ENCODE measurements around the gene SZT2.

Gene SZT2

DNA sequence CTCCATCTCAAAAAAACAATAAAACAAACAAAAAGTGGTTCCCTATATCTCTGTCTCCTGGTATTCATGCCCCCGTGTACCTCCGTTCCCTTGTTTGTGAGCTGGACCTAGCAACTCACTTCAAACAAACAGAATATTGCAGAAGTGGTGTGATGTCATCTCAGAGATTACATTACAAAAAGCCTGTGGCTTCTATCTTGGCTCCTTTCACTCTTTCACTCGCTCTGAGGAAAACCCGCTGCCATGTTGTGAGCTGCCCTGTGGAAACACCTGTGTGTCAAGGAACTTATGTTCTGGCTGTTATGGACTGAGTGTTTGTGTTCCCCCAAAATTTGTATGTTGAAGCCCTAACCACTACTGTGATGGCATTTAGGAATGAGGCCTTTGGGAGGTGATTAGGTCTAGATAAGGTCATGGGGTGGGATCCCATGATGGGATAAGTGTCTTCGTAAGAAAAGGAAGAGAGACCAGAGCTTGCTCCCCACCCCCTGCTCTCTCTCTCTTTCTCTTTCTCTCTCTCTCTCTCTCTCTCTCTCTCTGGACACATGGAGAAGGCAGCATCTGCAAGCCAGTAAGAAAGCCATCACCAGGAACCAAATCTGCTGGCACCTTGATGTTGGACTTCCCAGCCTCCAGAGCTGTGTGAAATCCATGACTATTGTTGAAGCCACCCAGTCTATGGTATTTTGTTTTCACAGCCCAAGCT is 71.4 kb downstream of the SZT2 start:
- Histone ChIP-seq H4K20me1 (ENCODE audit: low read depth, low read length) (no peaks in the 10 kb centered on the region), H2AFZ (ENCODE audit: low read depth, low read length, severe bottlenecking) (no peak overlapping the region), H3K79me2 (ENCODE audit: insufficient read depth, low read length) (no peaks in the 10 kb centered on the region), H3K9me3 (ENCODE audit: insufficient read depth, low read length) (no peaks in the 10 kb centered on the region), H3K9me2 (replicated peaks; ENCODE audit: insufficient read depth, low read length) (no peaks in the 10 kb centered on the region), H3K27ac (ENCODE audit: low read depth, low read length) (no peak overlapping the region), H3K4me2 (ENCODE audit: low read depth, low read length, poor library complexity, severe bottlenecking) (no peak overlapping the region), H3K4me3 (ENCODE audit: insufficient read depth, low read length, poor library complexity, severe bottlenecking) (no peak overlapping the region), H3K36me3 (ENCODE audit: low read length) (no peaks in the 10 kb centered on the region), H3K27me3 (ENCODE audit: low read length) (no peaks in the 10 kb centered on the region), H3K9ac (ENCODE audit: low read length) (no peak overlapping the region), H3F3A (ENCODE audit: insufficient read depth) (no peaks in the 10 kb centered on the region)
- TF ChIP-seq, protein P1, sequence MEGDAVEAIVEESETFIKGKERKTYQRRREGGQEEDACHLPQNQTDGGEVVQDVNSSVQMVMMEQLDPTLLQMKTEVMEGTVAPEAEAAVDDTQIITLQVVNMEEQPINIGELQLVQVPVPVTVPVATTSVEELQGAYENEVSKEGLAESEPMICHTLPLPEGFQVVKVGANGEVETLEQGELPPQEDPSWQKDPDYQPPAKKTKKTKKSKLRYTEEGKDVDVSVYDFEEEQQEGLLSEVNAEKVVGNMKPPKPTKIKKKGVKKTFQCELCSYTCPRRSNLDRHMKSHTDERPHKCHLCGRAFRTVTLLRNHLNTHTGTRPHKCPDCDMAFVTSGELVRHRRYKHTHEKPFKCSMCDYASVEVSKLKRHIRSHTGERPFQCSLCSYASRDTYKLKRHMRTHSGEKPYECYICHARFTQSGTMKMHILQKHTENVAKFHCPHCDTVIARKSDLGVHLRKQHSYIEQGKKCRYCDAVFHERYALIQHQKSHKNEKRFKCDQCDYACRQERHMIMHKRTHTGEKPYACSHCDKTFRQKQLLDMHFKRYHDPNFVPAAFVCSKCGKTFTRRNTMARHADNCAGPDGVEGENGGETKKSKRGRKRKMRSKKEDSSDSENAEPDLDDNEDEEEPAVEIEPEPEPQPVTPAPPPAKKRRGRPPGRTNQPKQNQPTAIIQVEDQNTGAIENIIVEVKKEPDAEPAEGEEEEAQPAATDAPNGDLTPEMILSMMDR (IDR thresholded peaks at IDR 0.05; ENCODE audit: insufficient read depth, low read length, poor library complexity, severe bottlenecking) = no peak
- no peak for TF ChIP-seq EZH2phosphoT487 (conservative IDR thresholded peaks at IDR 0.05; ENCODE audit: low read length)

GRCh38 chr1:43463479-43463878 is 73.8 kb downstream of the SZT2 start:
- Histone ChIP-seq H3K36me3 (ENCODE audit: low read length) (no peaks in the 10 kb centered on the region), H3K4me3 (ENCODE audit: insufficient read depth, low read length, poor library complexity, severe bottlenecking) (no peak overlapping the region), H3K79me2 (ENCODE audit: insufficient read depth, low read length) (no peaks in the 10 kb centered on the region), H2AFZ (ENCODE audit: low read depth, low read length, severe bottlenecking) (no peak overlapping the region), H4K20me1 (ENCODE audit: low read depth, low read length) (no peaks in the 10 kb centered on the region), H3K9me2 (replicated peaks; ENCODE audit: insufficient read depth, low read length) (no peaks in the 10 kb centered on the region), H3K27me3 (ENCODE audit: low read length) (no peaks in the 10 kb centered on the region), H3K4me2 (ENCODE audit: low read depth, low read length, poor library complexity, severe bottlenecking) (no peak overlapping the region), H3K9ac (ENCODE audit: low read length) (no peak overlapping the region), H3K27ac (ENCODE audit: low read depth, low read length) (no peak overlapping the region), H3K9me3 (ENCODE audit: insufficient read depth, low read length) (no peaks in the 10 kb centered on the region), H3F3A (ENCODE audit: insufficient read depth) (no peaks in the 10 kb centered on the region)
- TF ChIP-seq EZH2phosphoT487 (conservative IDR thresholded peaks at IDR 0.05; ENCODE audit: low read length) = no peak
- TF ChIP-seq, protein P1 (IDR thresholded peaks at IDR 0.05; ENCODE audit: insufficient read depth, low read length, poor library complexity, severe bottlenecking) = no peak

GRCh38 chr1:43464681-43465504 is 75.2 kb downstream of the SZT2 start:
- H3K9me2 ChIP-seq (replicated peaks; ENCODE audit: insufficient read depth, low read length) = no peaks in the 10 kb centered on the region
- H3K9me3 ChIP-seq (ENCODE audit: insufficient read depth, low read length) = no peaks in the 10 kb centered on the region
- no peaks in the 10 kb centered on the region for H3K27me3 ChIP-seq (ENCODE audit: low read length)
- no peak overlapping the region for H3K27ac ChIP-seq (ENCODE audit: low read depth, low read length)
- no peaks in the 10 kb centered on the region for H4K20me1 ChIP-seq (ENCODE audit: low read depth, low read length)
- no peaks in the 10 kb centered on the region for H3K36me3 ChIP-seq (ENCODE audit: low read length)
- no peaks in the 10 kb centered on the region for H3K79me2 ChIP-seq (ENCODE audit: insufficient read depth, low read length)
- H3F3A ChIP-seq (ENCODE audit: insufficient read depth) = no peaks in the 10 kb centered on the region
- TF ChIP-seq, protein P1 (IDR thresholded peaks at IDR 0.05; ENCODE audit: insufficient read depth, low read length, poor library complexity, severe bottlenecking) = no peak
- TF ChIP-seq EZH2phosphoT487 (conservative IDR thresholded peaks at IDR 0.05; ENCODE audit: low read length) = no peak
- no peak overlapping the region for H3K4me3 ChIP-seq (ENCODE audit: insufficient read depth, low read length, poor library complexity, severe bottlenecking)
- H3K4me2 ChIP-seq (ENCODE audit: low read depth, low read length, poor library complexity, severe bottlenecking) = no peak overlapping the region
- no peak overlapping the region for H2AFZ ChIP-seq (ENCODE audit: low read depth, low read length, severe bottlenecking)
- no peak overlapping the region for H3K9ac ChIP-seq (ENCODE audit: low read length)

Measured in SU-DHL-6 (cell line).